ENCODE data around the gene KRTAP4-5. TPM values are rescaled to one million over a fixed set of nuclear protein-coding genes. Genes with fewer than 3 reads are reported as not detected.

The KRTAP4-5 gene
- total RNA-seq, 2 experiments from 2014 or later, result not detected

- Mint-ChIP-seq H3K36me3 (ENCODE audit: low read depth) (no peaks in the 10 kb centered on the region), H3K4me1 (ENCODE audit: low read depth) (no peaks in the 10 kb centered on the region), H3K27me3 (peaks cover under 1% of the 10 kb centered on the region), H3K4me3 (no peak overlapping the region), H3K9me3 (no peaks in the 10 kb centered on the region), H3K27ac (no peak overlapping the region)
- ChIA-PET CTCF (no interaction called here), POLR2A (no interaction called here)
- Histone ChIP-seq H3K4me1 (ENCODE audit: insufficient read depth, low read length) (no peaks in the 10 kb centered on the region), H3K27me3 (ENCODE audit: control insufficient read depth in 1 of 2, insufficient read depth in 2 of 2, low read length in 2 of 2) (no peaks in the 10 kb centered on the region), H3K27ac (ENCODE audit: low read depth in 1 of 2, low read length in 2 of 2) (no peak overlapping the region), H3K9me3 (ENCODE audit: control insufficient read depth in 1 of 2, insufficient read depth in 1 of 2, low read length in 2 of 2) (no peaks in the 10 kb centered on the region), H3K4me3 (ENCODE audit: low read length) (no peak overlapping the region), H3K36me3 (ENCODE audit: insufficient read depth, low read length) (no peaks in the 10 kb centered on the region)
- no peak for ATAC-seq (ENCODE audit: poor library complexity)
- no peak for DNase-seq
- intact Hi-C loops (cut with DNase I, micrococcal nuclease), result no loop called here
- no peak for TF ChIP-seq CTCF (IDR thresholded peaks at IDR 0.05)
Observed at GRCh38 chr17:41178843-41179616, 29.4 kb upstream of the KRTAP4-5 start.

GRCh38 chr17:41178341-41178740, 28.7 kb upstream of the KRTAP4-5 start:
- Histone ChIP-seq H3K27ac (ENCODE audit: low read depth in 1 of 2, low read length in 2 of 2) (no peak overlapping the region), H3K4me1 (ENCODE audit: insufficient read depth, low read length) (no peaks in the 10 kb centered on the region), H3K27me3 (ENCODE audit: control insufficient read depth in 1 of 2, insufficient read depth in 2 of 2, low read length in 2 of 2) (no peaks in the 10 kb centered on the region), H3K36me3 (ENCODE audit: insufficient read depth, low read length) (no peaks in the 10 kb centered on the region), H3K9me3 (ENCODE audit: control insufficient read depth in 1 of 2, insufficient read depth in 1 of 2, low read length in 2 of 2) (no peaks in the 10 kb centered on the region), H3K4me3 (ENCODE audit: low read length) (no peak overlapping the region)
- Mint-ChIP-seq H3K36me3 (ENCODE audit: low read depth) (no peaks in the 10 kb centered on the region), H3K27ac (no peak overlapping the region), H3K4me1 (ENCODE audit: low read depth) (no peaks in the 10 kb centered on the region), H3K4me3 (no peak overlapping the region), H3K9me3 (no peaks in the 10 kb centered on the region), H3K27me3 (no peaks in the 10 kb centered on the region)
- POLR2A ChIA-PET, result no interaction called here
- CTCF ChIA-PET, result no interaction called here
- ATAC-seq (ENCODE audit: poor library complexity) (no peak), DNase-seq (no peak)
- intact Hi-C loops (cut with DNase I, micrococcal nuclease), result no loop called here
- TF ChIP-seq CTCF (IDR thresholded peaks at IDR 0.05), result no peak

DNA sequence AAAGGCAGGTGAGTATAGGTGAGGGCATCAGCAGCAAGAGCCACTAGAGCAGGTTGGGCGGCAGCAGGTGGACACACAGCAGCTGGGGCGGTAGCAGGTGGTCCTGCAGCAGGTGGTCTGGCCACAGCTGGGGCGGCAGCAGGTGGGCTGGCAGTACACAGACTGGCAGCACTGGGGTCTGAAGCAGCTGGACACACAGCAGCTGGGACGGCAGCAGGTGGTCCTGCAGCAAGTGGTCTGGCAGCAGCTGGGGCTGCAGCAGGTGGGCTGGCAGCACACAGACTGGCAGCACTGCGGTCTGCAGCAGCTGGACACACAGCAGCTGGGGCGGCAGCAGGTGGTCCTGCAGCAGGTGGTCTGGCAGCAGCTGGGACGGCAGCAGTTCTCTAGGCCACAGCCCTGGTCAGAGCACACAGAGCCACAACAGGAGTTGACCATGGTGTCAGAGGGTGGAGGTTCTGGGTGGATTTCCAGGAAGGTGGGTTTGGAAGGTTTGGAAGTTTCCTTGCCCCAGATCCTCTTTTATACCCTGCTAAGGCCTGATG, 28.2 kb upstream of the KRTAP4-5 start, which contains the start of gene KRTAP4-2:
TSS of gene KRTAP4-2 (minus strand) at position 495 of the 545 bp plus-strand sequence. CDS start at position 438, 57 bp downstream.
- CTCF ChIA-PET, result no interaction called here
- no peak for ATAC-seq (ENCODE audit: poor library complexity)
- no peak for DNase-seq
- Mint-ChIP-seq H3K27me3 (no peaks in the 10 kb centered on the region), H3K27ac (no peak within 1 kb of the TSS), H3K9me3 (no peaks in the 10 kb centered on the region), H3K4me3 (no peak within 1 kb of the TSS), H3K36me3 (ENCODE audit: low read depth) (no peaks in the 10 kb centered on the region), H3K4me1 (ENCODE audit: low read depth) (no peaks in the 10 kb centered on the region)
- Histone ChIP-seq H3K4me1 (ENCODE audit: insufficient read depth, low read length) (no peaks in the 10 kb centered on the region), H3K4me3 (ENCODE audit: low read length) (no peak within 1 kb of the TSS), H3K36me3 (ENCODE audit: insufficient read depth, low read length) (no peaks in the 10 kb centered on the region), H3K27ac (ENCODE audit: low read depth in 1 of 2, low read length in 2 of 2) (no peak within 1 kb of the TSS), H3K9me3 (ENCODE audit: control insufficient read depth in 1 of 2, insufficient read depth in 1 of 2, low read length in 2 of 2) (no peaks in the 10 kb centered on the region), H3K27me3 (ENCODE audit: control insufficient read depth in 1 of 2, insufficient read depth in 2 of 2, low read length in 2 of 2) (no peaks in the 10 kb centered on the region)
- TF ChIP-seq CTCF (IDR thresholded peaks at IDR 0.05), result no peak
- intact Hi-C loops (cut with DNase I, micrococcal nuclease), result no loop called here
- POLR2A ChIA-PET, result no interaction called here
